ENCODE results near the gene UGT2B10.

- TF ChIP-seq POLR2A (IDR thresholded peaks at IDR 0.05) (peak; percentile 25), POLR2AphosphoS5 (IDR thresholded peaks at IDR 0.05) (peak in 2 of 3 donors; percentile 41 to 55), CTCF (IDR thresholded peaks at IDR 0.05) (no peak)
Observed at GRCh38 chr4:68864438-68865187, 48.8 kb downstream of the UGT2B10 start.

Measured in transverse colon (tissue), 4 donors.